Stimulated activated CD4-positive, alpha-beta T cell treated with anti-CD3 and anti-CD28 coated beads, Interleukin-4, amount 100 ng/mL, for 48 hours (primary cell): Measurements from ENCODE around the gene DOCK4.

Experiments
- DNase-seq, 2 donors: peaks; one replicate each; pipeline ENCODE4 v3.0.0-alpha.2; 2020; ENCODE audit warnings: low read depth in 2 of 2

The DOCK4 gene

GRCh38 chr7:112050250-112050881, 155.8 kb downstream of the DOCK4 start:
- DNase-seq, result no peak

DNA sequence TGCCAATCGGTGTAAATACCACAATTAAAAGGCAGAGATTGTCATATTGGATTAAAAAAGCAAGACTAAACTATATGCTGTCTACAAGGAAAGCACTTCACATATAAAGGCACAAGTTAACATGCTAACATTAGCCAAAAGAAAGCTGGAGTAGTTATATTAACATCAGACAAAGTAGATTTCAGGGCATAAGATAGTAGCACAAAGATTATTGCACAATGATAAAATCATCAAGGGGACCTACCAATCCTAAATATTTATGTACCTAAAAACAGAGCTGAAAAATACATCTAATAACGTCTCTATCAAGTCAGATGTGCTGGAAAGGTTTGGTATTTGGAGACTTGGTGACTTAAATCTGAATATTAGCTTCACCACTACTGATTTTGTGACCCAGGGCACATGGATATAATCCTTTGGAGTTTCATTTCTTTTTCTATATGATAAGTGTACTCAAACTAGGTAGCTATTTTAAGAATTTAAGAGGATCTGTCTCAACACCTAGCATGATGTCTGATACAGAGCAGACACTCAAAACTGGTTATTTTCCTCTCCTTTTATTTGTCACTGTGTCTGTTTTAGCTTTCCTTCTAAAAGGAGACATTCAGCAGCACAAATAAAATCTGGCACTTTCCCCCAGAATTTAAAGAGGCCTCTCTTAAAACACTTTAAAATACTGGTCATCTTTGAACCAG, 156.5 kb downstream of the DOCK4 start:
- DNase-seq, result no peak

DNA sequence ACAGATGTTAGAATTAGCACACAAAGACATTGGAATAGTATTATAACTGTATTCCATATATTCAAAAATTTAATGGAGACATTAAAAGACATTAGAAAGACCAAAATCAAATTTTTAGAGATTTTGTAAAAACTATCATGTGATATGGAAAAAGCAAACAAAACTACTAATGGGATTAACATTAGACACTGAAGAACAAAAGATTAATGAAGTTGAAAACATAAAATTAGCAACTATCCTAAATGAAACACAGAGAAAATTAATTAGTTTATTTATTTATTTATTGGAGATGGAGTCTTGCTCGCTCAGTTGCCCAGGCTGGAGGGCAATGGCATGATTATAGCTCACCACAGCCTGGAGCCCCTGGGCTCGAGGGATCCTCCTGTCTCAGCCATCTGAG, 158.8 kb downstream of the DOCK4 start:
- DNase-seq, result no peak

- no peak for DNase-seq
Measured at GRCh38 chr7:112045222-112045621, 161.0 kb downstream of the DOCK4 start.

DNA sequence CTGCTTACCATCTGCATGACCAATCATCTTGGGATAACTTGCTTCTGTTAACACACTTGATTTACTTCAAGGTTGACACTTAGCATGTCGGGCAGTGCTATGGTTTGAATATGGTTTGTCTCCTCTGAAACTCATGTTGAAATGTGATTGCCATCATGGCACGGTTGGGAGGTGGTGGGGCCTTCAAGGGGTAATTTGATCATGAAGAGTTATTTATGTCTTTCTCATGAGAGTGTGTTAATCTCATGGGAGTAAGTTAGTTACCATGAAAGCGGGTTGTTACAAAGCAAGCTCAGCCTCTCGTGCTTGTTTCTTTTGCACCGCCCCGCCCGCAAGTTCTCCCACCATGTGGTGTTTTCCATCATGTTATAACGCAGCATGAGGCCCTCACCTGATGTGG, 163.6 kb downstream of the DOCK4 start:
- DNase-seq, result no peak

GRCh38 chr7:112038353-112038752, 167.8 kb downstream of the DOCK4 start:
- DNase-seq, result no peak

- no peak for DNase-seq
Measured at GRCh38 chr7:112036071-112036470, 170.1 kb downstream of the DOCK4 start.

- DNase-seq, result no peak
Measured at GRCh38 chr7:112031689-112032088, 174.5 kb downstream of the DOCK4 start.

DNA sequence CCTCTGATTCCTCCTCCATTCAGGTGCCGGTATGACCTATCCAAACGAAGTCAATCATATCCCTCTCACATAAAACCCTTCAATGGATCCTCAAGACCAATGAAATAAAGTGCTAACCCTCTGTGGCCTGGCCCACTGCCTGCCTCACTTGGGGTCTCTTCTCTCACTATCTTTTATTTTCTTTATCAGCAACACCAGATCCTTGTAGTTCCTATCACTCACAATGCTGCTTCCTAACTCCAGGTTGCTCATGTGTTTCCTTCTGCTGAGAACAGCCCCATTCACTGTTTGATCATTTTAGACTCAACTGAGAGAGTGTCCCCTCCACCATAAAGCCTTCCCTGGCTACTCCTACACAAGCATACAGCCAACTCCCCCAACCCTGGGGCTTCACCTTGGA, 180.6 kb downstream of the DOCK4 start:
- DNase-seq, result no peak

GRCh38 chr7:112023786-112024185, 182.4 kb downstream of the DOCK4 start:
- no peak for DNase-seq

DNA sequence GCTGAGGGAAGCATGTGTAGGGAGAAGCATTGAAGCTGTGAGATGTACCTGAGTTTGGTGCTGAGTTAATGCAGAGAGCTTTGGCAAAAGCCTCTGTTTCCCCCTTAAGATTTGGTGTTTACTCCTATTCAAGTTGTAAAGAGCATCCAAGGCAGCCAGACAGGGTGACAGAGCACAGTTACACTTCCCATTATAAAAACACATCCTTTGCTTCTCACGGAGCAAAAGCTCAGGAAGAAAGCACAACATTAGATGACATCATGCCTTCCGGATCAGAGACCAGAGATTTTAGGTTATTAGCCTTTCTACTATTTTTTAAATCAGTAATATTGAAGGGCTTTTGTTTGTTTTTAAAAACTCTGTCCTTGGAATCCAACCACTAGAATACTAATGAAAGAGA, 182.9 kb downstream of the DOCK4 start:
- no peak for DNase-seq

DNA sequence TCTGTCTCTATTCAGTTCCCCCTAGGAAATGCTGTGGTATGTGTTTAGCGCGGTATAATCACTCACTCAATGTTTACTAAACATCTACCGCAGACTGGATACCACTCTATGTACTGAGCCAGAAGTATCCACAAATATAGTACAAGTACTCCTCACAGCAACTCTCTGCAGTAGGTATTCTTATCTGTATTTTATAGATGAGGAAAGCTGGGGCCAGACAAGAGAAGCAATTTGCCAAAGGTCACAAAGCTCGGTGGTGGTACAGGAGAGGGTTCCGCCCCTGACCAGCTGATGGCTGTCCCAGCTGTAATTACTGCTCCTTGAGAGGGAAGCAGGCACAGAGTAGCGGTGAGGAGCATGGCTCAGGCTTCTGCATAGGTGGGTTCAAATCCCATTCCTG, 184.1 kb downstream of the DOCK4 start:
- no peak for DNase-seq

DNA sequence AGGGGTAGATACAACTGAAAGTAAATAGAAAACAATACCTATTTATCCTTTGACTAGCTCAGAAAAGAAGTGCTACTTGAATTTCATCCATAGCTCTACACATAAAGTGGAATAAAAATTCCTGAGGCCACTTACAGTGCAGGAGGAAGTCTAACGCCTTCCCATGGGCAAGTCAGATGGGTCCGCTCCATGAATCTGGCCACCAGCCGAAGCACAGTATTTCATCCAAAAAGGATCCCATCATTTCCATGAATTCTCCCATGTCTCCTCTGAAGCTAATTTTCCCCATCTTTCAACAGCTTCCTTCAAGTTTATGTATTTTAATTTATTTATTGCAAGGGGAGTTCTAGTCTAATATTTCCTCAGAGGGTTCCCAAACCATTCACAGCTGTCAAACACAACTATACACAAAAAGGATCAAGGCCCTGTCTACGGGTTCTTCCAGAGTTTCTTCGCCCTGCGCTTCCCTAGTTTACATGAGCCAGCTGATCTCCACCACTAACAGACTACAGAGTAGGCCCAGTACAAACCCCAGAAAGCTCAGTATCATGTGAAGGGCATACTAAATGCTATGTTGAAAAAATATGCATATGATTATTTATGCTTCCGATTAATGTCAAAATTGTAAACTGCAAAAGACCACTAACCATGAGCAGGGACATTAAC, 184.7 kb downstream of the DOCK4 start:
- no peak for DNase-seq

DNA sequence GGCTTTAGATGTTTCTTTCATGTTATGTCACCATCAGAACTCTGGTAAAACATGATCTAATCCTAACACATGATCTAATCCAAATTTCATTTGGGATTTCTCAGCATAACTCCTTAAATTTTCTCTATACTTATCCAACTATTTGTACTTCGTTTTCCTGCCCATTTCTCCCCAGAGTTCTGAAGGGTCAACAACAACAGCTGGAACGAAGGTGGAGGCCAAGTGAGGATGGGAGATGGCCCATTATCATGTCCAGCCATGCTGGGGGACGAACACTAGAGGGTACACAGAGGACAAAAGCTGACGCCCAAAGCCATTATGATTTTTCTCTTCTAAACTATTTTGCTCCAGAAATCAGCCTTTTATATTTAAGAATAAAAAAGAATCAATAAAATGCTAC, 185.4 kb downstream of the DOCK4 start:
- no peak for DNase-seq

GRCh38 chr7:112019932-112020331, 186.3 kb downstream of the DOCK4 start:
- no peak for DNase-seq

GRCh38 chr7:112018305-112019030, 187.7 kb downstream of the DOCK4 start:
- DNase-seq, result no peak

DNA sequence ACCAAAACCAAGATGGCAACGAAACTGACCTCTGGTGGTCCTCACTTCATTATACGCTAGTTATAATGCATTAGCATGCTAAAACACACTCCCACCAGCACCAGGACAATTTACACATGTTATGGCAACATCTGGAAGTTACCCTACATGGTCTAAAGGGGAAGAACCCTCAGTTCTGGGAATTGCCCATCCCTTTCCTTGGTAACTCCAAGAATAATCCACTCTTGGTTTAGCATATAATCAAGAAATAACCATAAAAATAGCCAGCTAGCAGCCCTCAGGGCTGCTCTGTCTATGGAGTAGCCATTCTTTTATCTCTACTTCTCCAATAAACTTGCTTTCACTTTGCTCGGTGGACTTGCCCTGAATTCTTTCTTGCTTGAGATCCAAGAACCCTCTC, 191.1 kb downstream of the DOCK4 start:
- DNase-seq, result no peak

- DNase-seq, result no peak
Measured at GRCh38 chr7:112014347-112014746, 191.9 kb downstream of the DOCK4 start.

DNA sequence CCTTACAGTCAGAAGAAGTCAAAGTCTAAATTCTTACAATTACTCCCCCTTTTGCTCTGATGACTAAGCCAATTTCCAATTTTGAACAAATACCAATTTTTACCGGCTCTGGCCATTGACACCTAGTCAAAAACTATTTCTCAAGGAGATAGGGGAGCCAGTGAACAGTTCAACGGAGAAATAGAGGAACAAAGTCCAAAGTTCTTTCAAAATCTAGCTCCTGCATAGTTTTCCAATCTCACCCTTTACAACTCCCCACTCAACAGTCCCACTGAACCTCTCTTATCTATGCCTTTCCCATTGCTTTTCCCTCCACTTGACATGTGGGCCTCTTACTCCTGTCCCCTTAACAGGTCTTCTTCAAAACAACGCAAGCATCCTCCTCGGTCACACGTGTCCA, 192.9 kb downstream of the DOCK4 start:
- DNase-seq, result no peak

DNA sequence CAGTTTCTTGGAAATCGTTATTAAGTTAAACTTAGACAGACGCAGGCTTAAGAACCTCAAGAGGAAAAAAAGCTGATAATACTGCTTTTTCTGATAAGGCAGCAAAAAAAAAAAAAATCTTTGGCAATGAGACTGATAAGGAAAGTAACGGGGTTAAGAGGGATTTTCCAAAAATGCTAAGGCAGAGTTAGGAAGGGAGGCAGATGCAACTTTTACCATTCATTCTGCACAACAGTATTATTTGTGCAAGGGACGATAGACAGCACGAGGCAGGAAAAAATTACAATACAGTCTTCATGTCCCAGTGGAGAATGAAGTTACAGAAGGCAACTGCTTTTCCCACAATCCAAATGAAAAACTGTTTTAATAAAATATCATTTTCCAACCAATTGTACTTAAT, 194.0 kb downstream of the DOCK4 start:
- no peak for DNase-seq

DNA sequence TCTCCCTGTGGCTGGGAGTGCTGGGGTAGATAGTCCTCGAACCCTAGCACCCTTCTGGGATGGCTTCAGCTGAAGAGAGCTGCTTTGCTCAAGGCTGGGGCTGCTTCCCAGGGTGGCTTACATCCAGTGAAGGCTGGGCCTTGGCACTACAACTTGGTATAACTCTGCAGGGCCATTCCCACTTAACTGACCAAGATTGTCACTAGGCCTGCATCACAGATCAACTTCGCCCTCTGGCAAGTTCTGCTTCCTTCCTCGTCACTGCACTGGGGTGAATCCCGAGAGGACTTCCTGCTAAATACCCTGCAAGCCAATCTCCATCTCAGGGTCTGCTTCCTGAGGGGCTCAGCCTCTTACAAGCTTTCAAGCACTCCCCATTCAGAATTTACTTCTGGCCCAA, 195.2 kb downstream of the DOCK4 start:
- DNase-seq, result no peak

- DNase-seq, result no peak
Measured at GRCh38 chr7:112010109-112010508, 196.1 kb downstream of the DOCK4 start.

DNA sequence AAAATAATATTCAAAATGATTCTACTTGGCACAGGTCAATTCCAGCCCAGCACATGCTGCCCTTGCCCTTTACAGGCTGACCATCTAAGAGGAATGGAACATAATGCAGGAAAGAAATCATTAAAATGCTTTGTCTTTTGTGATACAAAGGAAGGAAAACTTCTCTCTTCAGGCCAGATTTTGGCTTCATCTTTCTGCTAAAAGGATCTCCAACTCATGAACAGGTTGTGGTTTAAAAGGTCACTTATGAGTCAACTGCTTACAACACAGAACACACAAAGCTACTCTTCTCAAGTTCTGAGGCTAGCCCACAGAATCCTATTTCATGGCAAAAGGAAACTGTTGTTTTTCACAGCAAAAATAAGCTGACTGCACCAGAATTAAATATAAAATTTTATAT, 197.1 kb downstream of the DOCK4 start:
- no peak for DNase-seq
